ENCODE data around the gene PRCC. TPM values are rescaled to one million over a fixed set of nuclear protein-coding genes. Genes with fewer than 3 reads are reported as not detected.
A peak's percentile ranks its signal among the peaks of the same experiment; 100 is the strongest.

The PRCC gene
- total RNA-seq, 4 donors from 2014 or later: 25.1 to 44.6 (median 30.8) TPM

- Histone ChIP-seq H3K27ac (peak within 1 kb of the TSS in 2 of 4 donors; percentile 58 to 61), H3K36me3 (no peaks in the 10 kb centered on the region), H3K4me3 (peak within 1 kb of the TSS in 1 of 4 donors; percentile 22), H3K27me3 (no peaks in the 10 kb centered on the region), H3K4me1 (peaks cover 0 to 22% (median 15%) of the 10 kb centered on the region in 4 donors), H3K9me3 (no peaks in the 10 kb centered on the region)
- WGBS, 2 donors: 51 to 53% methylated on average over 10 of the region's 10 CpGs
- TF ChIP-seq EP300 (IDR thresholded peaks at IDR 0.05) (peak in 1 of 2 donors; percentile 8), POLR2A (IDR thresholded peaks at IDR 0.05) (no peak), CTCF (IDR thresholded peaks at IDR 0.05) (no peak)
- no peak for DNase-seq (ENCODE audit: low spot score in 2 of 2)
Measured at GRCh38 chr1:156816561-156817328, 49.4 kb downstream of the PRCC start, which contains the start of gene SH2D2A. SH2D2A (minus strand) TSS chr1:156816848; CDS start chr1:156816708, 140 bp downstream.

GRCh38 chr1:156821801-156822200, 54.5 kb downstream of the PRCC start:
- H3K4me1 ChIP-seq: no peaks in the 10 kb centered on the region
- H3K9me3 ChIP-seq: no peaks in the 10 kb centered on the region
- no peak for DNase-seq (ENCODE audit: low spot score in 2 of 2)
- H3K36me3 ChIP-seq: no peaks in the 10 kb centered on the region
- H3K4me3 ChIP-seq: no peak overlapping the region
- 58 to 64% methylated on average over 4 of the region's 4 CpGs for WGBS, 2 donors
- no peak for TF ChIP-seq POLR2A (IDR thresholded peaks at IDR 0.05)
- TF ChIP-seq EP300 (IDR thresholded peaks at IDR 0.05): no peak
- no peak for TF ChIP-seq CTCF (IDR thresholded peaks at IDR 0.05)
- no peak overlapping the region for H3K27ac ChIP-seq
- H3K27me3 ChIP-seq: no peaks in the 10 kb centered on the region

- TF ChIP-seq EP300 (IDR thresholded peaks at IDR 0.05) (no peak), CTCF (IDR thresholded peaks at IDR 0.05) (no peak), POLR2A (IDR thresholded peaks at IDR 0.05) (no peak)
- DNase-seq (ENCODE audit: low spot score in 2 of 2): no peak
Measured at GRCh38 chr1:156822680-156823079, 55.3 kb downstream of the PRCC start.

GRCh38 chr1:156823210-156823790, 56.0 kb downstream of the PRCC start:
- no peak overlapping the region for H3K27ac ChIP-seq
- no peaks in the 10 kb centered on the region for H3K36me3 ChIP-seq
- H3K27me3 ChIP-seq: no peaks in the 10 kb centered on the region
- no peaks in the 10 kb centered on the region for H3K9me3 ChIP-seq
- TF ChIP-seq CTCF (IDR thresholded peaks at IDR 0.05) (no peak), EP300 (IDR thresholded peaks at IDR 0.05) (no peak), POLR2A (IDR thresholded peaks at IDR 0.05) (no peak)
- 89 to 98% methylated on average over 5 of the region's 5 CpGs for WGBS, 2 donors
- no peaks in the 10 kb centered on the region for H3K4me1 ChIP-seq
- no peak overlapping the region for H3K4me3 ChIP-seq
- no peak for DNase-seq (ENCODE audit: low spot score in 2 of 2)

More at GRCh38 chr1:156822680-156823079, 55.3 kb downstream of the PRCC start:
- no peak overlapping the region for H3K27ac ChIP-seq
- no peaks in the 10 kb centered on the region for H3K9me3 ChIP-seq
- H3K27me3 ChIP-seq: no peaks in the 10 kb centered on the region
- H3K4me1 ChIP-seq: no peaks in the 10 kb centered on the region
- WGBS, 2 donors: 78 to 92% methylated on average over 1 of the region's 1 CpG
- no peaks in the 10 kb centered on the region for H3K36me3 ChIP-seq
- H3K4me3 ChIP-seq: no peak overlapping the region

GRCh38 chr1:156826630-156827029, 59.3 kb downstream of the PRCC start:
- no peaks in the 10 kb centered on the region for H3K27me3 ChIP-seq
- H3K4me1 ChIP-seq: no peaks in the 10 kb centered on the region
- 40 to 45% methylated on average over 1 of the region's 1 CpG for WGBS, 2 donors
- H3K27ac ChIP-seq: no peak overlapping the region
- H3K9me3 ChIP-seq: no peaks in the 10 kb centered on the region
- TF ChIP-seq CTCF (IDR thresholded peaks at IDR 0.05): no peak
- no peak for TF ChIP-seq EP300 (IDR thresholded peaks at IDR 0.05)
- no peak for TF ChIP-seq POLR2A (IDR thresholded peaks at IDR 0.05)
- H3K4me3 ChIP-seq: no peak overlapping the region
- DNase-seq (ENCODE audit: low spot score in 2 of 2): no peak
- H3K36me3 ChIP-seq: no peaks in the 10 kb centered on the region
